Kidney glomerular epithelial cell (primary cell): ENCODE results near the gene ESR2.
"Not testable (repeated sequence)": the region's sequence is repeated elsewhere in the genome, so short reads cannot be mapped to it uniquely, and the experiment has no call there.

ENCODE experiments used
- DNase-seq: peaks from one replicate; lab custom pipeline; 2025; lab: John Stamatoyannopoulos, UW

Gene ESR2

DNA sequence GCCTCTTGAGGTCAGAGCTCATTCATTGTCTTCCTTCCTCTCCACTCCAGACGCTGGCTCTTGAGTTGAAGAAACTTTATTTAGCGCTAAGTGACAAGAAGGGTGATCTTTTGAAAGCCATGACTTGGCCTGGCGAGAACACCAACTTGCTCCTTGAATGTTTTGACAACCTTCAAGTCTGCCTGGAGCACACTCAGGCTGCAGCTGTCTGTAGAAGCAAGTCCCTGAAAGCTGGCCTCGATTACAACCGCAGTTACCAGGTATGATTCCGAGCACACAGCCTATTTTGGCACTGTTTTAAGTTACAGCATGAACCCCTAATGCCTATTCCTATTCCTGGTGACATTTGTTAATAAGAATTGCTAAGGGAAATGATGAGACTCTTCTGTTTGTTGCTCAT lies 167.6 kb downstream of the ESR2 start:
- no peak for DNase-seq

DNA sequence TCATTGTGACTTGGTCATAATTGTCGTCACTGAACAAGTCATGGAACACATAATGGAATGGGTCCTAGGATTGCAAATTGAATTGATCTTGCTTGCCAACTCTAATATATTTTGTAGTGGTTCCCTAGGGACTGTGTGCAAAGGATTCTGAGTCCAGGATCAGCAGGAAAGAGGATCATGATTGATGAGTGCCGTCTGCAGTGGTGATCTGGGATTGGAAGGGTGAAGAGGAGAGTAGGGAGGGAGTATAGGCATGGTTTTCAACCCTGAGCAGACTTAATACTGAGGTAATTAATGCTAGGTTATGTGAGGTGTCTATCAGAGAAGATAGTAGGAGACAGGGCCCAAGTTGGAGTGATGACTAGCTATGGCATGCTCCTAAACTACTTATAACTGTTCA lies 168.9 kb downstream of the ESR2 start:
- no peak for DNase-seq

DNA sequence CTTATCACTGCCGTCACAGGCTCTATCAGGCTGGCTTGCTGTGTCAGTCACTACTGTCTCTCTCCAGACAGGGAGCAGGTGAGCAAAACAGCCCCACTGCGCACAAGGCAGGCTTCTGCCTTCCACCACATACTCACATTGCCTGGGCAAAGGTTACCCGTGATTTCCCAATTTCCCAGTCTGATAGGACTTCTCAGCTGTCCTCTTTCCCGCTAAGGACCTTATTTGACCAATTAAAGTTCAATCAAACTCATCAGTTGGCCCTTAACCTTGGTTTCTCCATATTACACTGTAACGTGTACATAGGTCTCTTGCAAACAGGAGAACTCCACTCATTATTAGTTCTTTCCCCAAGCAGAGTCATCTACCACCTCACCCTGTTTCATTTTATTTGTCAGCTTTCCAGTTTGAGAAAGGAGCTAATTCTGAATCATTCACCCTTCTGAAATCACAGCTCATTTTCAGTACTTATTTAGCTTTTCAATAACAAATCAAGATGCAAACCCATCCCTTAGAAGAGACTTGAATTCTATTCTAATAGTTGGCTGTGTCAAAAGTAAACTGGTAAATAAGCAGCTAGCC lies 170.8 kb downstream of the ESR2 start:
- no peak for DNase-seq

DNA sequence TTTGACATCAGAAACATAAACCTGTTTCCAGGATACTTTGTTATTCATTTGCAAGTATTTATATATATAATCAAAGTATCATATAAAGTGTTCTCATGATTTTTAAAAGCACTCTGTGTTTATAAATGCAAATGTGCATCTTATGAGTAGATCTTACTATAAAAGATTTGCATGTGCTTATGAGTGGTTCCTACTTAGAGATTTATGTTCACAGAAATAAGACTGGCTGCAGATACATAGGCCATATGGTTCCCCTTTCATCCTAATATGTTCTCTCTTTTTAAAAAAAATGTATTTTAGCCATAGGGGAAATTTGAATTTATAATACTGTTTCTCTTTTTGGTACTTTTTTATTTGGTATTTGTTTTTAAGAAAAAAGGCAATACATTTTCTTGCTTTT lies 174.2 kb downstream of the ESR2 start:
- DNase-seq, result no peak

DNA sequence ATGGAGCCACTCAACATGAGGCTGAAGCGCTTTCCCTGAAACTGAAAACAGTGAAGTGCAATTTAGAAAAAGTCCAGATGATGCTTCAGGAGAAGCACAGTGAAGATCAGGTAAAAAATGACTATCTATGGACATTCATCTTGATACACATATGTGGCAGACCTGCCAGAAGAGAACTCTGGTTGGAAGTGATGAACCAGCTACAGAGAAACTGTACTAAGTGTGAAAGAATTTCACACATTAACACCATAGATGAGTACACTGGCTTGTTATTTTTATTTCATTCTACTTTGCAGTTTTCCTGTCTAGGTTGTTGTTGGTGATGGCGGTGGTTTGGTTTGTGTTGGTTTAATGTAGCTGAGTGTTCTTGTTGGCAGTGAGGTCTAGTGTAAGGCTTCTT lies 174.7 kb downstream of the ESR2 start:
- no peak for DNase-seq

DNA sequence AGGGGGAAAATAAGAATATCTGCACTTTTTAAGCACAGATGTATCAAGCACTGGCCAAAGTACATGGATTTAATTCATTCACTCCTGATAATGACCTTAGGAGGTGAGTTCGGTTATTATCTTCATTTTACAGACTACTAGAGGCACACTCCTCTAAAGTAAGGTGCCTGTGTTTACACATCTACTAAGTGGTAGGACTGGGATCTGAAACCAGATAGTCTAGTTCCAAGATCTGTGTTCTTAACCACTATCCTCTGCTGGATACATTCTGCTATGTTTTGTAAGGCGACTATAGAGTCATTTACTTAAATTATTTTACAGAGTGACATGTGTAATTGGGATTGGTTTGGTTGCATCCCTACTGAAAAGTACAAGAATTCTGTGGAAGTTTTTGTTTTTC lies 175.3 kb downstream of the ESR2 start:
- no peak for DNase-seq

DNA sequence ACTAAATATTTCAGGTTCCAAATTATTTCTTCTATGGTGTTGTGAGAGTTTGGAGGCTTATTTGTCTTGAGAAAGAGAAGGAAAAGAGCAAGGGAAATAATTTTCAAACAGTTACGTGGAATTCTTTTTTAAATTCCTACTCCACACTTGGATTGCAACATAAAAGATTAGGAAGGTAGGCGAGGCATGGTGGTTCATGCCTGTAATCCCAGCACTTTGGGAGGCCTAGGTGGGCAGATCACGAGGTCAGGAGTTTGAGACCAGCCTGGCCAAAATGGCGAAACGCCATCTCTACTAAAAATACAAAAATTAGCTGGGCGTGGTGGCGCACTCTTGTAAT lies 175.8 kb downstream of the ESR2 start:
- not testable (repeated sequence) for DNase-seq

DNA sequence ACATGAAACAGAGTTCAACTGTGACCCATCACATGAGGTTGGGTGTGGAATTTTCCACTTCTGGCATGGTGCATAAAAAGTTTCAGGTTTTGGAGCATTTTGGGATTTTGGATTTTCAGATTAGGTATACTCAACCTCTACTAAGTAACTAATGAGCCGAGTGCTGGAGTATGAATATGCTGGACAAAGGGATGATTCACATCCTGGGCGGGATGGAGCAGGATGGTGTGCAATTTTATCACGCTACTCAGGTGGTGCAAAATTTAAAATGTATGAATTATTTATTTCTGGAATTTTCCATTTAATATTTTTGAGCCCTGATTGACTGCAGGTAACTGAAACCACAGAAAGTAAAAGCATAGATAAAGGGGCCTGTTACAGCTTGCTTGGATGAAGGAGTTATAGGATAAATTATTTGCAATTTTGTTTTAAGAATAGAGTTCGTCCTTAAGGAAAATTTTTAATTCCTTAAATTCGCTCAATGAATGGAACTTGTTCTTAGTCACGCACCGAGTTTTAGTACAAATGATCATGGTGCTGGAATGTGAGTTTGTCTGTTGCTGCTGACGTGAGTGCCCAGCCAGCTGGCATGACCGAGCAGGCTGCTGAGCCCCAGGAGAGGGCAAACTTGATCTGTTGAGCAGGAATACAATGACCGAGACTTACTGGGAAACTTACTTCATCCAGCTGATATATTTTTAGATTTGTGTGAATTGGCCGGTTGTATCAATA lies 176.3 kb downstream of the ESR2 start:
- DNase-seq, result no peak

DNA sequence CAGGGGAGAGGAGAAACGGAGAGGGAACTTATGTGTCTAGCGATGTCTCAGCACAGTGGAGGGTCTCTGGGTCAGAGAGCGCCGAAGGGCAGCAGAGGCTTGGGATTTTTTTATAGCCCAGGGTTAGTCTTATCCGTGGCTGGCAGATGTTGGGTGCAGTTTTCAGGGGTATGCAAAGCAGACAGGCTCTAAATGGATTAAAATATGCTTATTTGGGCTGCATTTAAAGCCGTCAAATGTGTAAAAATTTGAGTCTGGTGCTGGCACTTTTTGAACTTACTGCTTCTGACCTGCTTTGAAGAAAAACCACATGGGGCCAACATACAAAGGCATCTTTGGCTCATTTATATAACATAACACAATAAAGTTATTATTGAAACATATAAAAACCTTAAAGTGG lies 178.8 kb downstream of the ESR2 start:
- no peak for DNase-seq

DNA sequence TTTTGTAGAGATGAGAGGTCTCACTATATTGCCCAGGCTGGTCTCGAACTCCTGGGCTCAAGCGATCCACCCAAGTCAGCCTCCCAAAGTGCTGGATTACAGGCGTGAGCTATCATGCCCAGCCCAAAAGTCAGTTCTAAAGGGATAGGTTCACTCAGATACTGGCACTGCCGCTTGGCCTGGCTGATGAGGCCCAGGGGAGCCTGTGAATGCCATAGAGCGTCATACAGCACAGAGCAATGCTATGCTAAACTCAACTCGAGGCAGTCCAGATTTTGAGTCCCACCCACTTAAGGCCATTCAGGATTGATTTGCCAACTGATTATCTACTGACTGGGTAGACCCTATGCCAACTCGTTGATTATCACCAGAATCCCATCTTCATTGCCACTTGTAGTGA lies 179.4 kb downstream of the ESR2 start:
- no peak for DNase-seq

DNA sequence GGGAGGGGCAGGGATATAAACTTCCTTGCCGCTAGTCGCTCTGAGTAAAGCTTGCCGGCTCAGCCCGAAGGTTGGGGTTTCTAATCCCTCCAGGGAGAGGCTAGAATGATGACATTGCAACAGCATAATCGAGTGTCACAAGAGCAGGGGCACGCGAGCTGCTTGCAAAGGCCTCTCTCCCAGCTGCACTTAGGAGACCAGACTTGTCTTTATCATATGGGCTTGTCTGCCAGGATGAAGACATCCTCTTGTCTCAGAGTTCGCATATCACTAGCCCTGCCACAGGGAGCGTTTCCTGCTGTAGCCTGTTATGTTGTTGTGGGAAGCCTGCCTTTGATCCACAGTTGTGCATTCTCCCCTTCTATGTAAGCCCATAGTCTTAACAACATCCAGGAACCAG lies 180.0 kb downstream of the ESR2 start:
- DNase-seq, result no peak

DNA sequence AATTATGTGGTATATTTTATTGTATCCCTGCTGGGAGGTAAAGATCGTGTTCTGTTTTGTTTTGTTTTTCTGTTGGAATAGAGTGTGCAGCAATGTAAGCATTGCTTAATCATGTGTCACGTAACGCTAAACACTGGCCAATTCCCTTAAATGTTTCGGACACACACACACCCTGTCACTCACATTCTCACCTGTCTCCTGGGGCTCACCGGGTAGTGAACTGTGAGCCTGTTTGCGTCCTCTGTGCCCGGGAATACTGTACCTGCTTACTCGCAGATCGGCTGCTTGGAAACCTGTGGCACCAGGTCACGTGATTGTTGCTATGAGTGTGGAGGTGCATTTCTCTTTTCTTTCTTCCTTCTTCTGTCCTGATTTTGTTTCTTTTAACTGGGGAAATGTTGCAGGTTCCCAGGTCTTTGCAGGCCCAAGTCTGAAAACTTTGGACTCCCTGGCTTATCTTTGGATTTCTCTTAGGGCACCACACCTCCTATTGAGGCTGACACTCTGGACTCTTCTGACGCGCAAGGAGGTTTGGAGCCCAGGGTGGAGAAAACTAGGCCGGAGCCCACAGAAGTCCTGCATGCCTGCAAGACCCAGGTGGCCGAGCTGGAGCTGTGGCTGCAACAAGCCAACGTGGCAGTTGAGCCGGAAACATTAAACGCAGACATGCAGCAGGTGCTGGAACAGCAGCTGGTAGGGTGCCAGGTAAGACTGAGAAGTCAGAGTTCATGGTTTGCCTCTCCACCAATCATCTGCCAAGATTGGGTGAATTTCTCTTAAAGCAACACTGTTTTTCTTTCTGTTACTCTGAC lies 181.1 kb downstream of the ESR2 start:
- DNase-seq, result no peak

DNA sequence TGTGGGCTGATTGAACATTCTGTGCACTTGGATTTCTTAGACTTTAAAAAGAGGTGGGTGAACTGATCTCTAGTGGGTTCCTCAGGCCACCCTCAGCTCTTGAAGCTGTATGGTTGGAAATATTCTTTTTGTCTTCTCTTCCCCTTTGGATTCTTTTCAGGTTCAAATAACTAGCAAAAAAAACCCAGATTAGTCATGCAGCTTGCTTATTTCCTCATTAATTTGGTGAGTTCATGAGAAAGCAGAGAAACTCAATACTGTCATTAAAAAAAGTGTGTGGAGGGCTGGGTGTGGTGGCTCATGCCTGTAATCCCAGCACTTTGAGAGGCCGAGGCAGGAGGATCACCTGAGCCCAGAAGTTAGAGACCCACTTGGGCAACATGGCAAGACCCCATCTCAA lies 183.4 kb downstream of the ESR2 start:
- DNase-seq, result no peak

DNA sequence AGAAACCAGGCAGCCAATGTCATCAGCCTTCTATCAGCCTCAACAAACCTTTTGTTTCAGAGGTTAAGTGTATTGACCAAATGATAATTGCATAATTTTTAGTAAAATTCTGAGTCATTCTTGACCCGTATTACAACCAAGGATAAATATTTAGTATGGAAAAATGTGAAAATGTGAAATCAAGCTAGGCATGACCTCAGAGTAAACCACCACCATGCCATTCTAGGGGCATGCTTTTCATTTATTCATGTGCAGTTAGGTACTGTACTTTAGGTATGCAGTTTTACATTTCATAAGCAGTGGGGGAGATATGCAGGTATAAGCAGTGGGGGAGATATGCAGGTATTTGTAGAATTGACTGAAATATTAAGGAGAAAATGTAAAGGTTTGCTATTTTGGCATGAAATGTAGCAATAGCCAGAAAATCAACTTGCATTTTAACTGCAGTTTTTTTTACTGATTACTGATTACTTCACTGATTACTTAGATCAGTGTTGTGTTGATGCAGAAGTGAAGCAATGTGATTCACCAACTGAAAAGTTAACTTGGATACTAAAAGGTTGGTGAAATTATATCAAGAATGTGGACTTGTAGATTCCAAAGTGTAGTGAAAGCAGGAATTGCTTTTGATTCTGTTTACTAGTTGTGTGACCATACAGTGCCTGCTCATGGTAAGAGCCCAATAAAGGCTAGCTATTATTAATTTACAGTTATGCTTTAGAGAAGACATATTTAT lies 184.2 kb downstream of the ESR2 start:
- no peak for DNase-seq

DNA sequence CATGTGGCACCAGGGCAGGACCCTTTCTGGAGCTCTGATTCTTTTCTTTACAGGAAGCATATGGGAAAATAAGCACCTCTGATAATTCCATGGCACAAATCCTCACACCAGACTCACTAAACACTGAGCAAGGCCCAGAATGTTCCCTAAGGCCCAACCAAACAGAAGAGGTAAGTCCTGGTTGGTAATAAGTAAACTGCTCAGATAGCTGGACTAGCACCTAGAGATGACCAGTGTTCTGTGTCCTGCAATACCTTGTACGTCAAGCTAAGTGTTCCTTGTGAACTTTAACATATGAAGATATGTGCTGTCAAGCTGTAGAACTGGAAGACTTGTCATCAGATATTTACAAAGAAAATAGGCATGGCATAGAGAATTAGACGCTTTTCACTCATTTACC lies 186.7 kb downstream of the ESR2 start:
- no peak for DNase-seq

DNA sequence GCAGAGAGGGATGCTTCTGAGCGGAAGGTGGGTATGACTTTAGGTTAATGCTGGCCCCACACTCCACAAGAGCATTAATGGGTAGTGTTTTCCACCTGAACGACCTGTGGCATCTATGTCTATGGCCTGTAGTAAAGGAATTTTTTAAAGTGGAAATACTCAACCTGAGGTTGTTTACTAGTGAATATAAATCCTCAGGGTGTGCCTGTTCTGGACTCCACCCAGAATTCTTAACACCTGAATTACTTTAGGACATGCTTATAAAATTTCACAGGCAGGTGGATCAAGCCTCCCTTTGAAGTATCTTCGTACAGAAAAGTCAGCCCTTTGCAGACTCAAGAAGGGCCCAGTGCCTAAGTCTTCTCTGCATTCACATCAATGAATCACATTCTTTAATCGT lies 196.1 kb downstream of the ESR2 start:
- no peak for DNase-seq

DNA sequence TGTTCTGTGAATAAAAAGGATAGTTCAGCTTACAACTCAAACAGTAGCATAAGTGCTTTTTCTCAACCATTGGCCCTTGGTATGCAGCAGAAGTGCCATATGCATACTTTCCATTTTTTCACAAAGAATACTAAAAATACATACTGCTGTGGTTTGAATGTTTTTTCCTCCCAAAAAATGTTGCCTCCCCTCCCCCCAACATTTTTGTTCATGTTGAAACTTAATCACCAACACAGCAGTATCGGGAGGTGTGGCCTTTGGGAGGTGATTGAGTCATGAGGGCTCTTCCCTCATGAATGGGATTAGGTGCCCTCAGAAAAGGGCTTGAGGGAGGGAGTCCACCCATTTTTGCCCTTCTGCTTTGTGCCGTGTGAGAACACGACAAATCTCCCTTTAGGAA lies 198.6 kb downstream of the ESR2 start:
- DNase-seq, result no peak

DNA sequence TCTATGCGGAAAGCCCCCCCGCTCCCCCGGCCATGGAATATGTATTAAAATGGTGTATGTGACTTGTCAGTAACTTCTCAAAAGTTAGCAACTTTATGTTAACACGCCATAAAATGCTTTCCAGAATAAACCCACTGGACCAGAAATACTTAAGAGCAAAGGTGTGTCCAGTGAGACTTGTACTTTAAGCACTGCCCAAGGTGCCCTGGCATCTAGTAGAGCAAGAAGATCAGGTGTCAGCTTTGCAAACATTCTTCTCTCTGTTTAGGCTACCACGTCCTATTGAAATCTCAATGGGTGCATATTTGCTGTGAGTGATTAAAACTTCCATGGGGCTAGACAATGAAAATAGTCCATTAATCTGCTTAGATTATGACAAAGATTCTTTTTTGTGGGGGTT lies 201.2 kb downstream of the ESR2 start:
- DNase-seq, result no peak

DNA sequence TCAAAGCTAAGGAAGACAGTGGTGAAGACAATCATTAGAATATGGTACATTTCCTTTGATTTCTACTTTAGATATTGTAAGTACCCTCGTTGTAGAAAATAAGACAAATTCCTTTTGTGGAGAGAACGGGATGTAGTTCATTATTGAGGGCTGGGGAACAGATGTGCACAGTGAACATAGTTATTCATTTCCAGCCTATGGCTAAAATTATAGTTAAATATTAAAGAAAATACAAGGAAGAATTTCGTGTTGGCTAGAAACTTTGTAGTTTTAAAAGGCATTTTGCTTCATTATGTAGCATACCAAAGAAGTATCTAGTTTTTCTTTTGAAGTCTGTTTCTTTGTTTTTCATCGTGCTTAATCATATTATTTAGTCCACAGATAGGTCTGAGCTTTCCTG lies 201.8 kb downstream of the ESR2 start:
- DNase-seq, result no peak

DNA sequence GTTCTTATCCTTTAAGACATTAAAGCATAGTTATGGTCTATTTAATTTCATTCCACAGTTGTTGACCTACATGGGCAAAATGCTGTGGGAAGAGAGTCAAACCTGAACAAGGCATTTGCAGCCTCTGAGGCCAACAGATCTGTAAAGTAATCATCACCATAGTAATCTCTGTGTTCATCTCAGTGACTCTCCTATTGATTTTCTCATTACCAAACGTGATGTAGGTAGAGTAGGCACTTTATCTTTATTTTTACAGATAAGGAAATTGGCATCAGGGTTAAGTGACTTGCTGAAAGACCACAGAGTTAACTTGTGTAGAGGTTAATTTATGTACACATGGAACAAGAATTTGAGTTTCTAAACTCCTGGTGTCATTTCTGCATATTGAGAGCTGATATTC lies 203.0 kb downstream of the ESR2 start:
- no peak for DNase-seq

DNA sequence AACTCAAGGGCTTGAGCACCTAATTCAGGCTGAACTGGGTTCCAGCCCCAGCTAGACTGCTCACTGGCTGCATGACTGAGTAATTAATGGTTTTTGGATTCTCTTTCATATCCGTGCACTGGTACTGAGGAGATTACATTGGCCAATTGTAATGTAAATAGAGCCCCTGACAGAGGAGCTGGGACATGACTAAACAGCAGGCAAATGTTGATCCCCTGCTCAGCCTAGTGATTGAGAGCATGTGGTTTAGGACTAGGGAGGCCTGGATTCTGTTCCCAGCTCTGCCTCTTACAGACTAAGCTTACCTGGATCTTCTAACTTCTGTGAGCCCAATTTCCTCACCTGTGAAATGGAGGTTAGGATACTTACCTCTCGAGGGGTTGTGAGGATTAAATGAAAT lies 204.3 kb downstream of the ESR2 start:
- DNase-seq, result no peak

DNA sequence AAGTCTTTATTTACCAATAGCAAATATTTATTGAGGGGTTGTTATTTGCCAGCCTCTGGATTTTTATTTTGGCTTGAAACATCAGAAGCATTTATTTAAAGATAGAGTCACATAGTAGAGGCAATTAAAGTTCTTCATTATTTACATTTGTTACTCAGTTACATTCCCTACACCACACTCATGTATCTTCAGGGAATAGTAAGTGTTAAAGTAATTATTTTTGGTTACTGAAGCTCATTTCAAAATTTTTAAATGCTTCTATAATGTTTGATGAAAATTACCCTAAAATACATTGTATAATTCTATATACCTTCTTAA lies 205.6 kb downstream of the ESR2 start:
- no peak for DNase-seq

DNA sequence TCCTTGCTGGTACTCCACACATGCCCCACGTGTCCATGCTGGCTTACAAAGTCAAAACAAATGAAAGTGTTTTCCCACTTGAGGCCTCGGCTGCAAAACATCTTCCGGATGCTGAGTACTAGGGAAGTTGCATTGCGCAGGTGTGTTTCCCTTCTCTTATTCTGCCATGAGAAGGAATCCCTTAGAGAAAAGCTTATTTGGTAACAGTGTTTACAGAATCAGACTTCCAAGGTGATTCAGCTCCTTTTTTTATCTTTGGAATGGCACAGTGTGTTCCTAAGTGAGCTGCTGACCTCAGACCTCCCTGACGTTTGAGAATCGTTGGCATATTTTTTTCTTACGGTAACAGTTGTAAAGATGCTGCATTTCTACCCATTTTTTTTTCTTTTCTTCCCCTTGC lies 211.3 kb downstream of the ESR2 start:
- DNase-seq, result no peak
